Measurements from ENCODE around the gene JPH4. TPM values are rescaled to one million over a fixed set of nuclear protein-coding genes. Genes with fewer than 3 reads are reported as not detected.

JPH4 gene
- total RNA-seq, 6 experiments from 2014 or later, result 0.07 to 0.20 (median 0.19) TPM; not detected in 3

DNA sequence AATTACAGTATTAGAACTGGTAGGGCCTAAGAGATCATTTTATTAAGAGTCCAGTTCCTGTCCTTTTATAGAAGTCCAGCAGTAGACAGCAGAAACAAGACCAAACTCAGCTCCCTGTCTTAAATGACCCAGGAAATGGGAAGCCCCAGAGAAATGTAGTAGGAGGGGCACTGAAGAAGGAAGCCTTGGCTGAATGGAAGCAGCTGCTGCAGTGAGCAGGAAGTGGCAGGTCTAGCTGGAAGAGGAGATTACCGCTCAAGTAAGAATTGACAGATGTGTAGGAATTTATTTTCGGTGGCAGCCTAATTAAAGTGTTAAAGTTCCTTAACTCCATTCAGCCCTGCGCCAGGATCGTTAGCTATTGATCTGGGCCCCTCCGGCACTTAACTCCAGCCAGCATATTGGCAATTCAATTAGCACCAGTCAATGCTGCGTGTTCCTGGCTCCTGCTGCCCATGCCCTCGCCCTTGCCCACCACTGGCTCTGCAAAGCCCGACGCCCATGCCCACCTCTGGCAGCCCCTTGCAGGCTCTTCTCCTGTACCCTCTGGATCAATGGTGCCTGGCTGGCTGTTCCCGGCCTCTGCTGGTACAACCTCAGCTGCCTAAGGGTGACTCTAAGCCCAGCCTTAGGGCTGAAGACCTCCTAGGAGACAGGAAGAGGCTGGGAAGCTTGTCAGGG lies 48.1 kb downstream of the JPH4 start:
- no peak for DNase-seq
- WGBS (ENCODE audit: insufficient coverage, low coverage, low lambda C conversion rate, missing lambda C conversion rate), result 51% methylated on average over 5 of the region's 10 CpGs
- Histone ChIP-seq H3K9me3 (no peaks in the 10 kb centered on the region), H3K36me3 (no peaks in the 10 kb centered on the region), H3K27me3 (no peaks in the 10 kb centered on the region), H3K4me1 (no peaks in the 10 kb centered on the region), H3K27ac (no peak overlapping the region), H3K4me3 (no peak overlapping the region)
- intact Hi-C loops (cut with DNase I), result loop anchor here in 1 of 2 donors (10.0 kb wide), 1 partner anchor 46 kb away; no protein-coding TSS in a partner anchor
- ATAC-seq, result no peak
- TF ChIP-seq POLR2A (IDR thresholded peaks at IDR 0.05), result no peak
- TF ChIP-seq, protein P1, sequence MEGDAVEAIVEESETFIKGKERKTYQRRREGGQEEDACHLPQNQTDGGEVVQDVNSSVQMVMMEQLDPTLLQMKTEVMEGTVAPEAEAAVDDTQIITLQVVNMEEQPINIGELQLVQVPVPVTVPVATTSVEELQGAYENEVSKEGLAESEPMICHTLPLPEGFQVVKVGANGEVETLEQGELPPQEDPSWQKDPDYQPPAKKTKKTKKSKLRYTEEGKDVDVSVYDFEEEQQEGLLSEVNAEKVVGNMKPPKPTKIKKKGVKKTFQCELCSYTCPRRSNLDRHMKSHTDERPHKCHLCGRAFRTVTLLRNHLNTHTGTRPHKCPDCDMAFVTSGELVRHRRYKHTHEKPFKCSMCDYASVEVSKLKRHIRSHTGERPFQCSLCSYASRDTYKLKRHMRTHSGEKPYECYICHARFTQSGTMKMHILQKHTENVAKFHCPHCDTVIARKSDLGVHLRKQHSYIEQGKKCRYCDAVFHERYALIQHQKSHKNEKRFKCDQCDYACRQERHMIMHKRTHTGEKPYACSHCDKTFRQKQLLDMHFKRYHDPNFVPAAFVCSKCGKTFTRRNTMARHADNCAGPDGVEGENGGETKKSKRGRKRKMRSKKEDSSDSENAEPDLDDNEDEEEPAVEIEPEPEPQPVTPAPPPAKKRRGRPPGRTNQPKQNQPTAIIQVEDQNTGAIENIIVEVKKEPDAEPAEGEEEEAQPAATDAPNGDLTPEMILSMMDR (IDR thresholded peaks at IDR 0.05), result no peak

DNA sequence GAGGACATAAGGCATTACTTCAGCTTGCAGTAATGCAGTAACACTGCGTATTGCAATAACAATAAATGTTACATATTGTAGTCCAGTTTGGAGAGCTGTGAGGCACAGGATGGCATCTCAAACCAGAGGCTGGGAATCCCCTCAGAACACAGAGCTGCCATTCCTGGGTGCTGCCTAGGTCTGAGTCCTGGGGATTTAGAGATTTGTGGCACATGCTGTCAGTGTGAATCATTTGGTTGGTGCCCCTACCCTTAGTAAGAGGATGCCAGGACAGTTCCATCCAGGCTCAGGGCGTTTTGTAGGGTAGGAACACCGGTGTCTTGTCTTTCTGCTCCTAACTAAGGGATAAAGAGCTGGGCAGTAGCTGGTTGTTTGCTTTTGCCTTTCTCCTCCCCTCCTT lies 49.6 kb downstream of the JPH4 start:
- intact Hi-C loops (cut with DNase I), result no loop called here

DNA sequence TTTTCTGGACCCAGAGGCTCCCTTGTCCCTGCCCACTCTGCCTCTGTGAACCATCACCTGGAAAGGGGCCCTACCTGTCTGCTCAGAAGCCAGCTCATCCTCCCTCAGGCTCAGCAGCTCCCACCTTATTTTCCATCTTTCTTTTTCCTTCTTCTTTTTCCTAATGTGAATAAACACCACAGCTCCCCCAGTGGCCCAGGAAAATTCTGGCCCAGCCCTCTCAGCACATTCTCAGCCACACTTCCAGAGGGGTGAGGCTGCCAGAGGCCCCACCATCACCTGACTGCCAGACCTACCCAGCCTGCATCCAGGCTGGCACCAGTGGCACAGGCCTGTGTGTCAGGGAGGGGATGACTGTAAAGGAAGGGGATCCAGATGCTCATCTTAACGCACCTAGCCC lies 50.0 kb downstream of the JPH4 start:
- no peak for DNase-seq
- H3K4me1 ChIP-seq, result no peaks in the 10 kb centered on the region
- no peak overlapping the region for H3K27ac ChIP-seq
- WGBS (ENCODE audit: insufficient coverage, low coverage, low lambda C conversion rate, missing lambda C conversion rate), result 80% methylated on average over 1 of the region's 1 CpG
- no peak for TF ChIP-seq POLR2A (IDR thresholded peaks at IDR 0.05)
- TF ChIP-seq, protein P1 (IDR thresholded peaks at IDR 0.05), result no peak
- no peak overlapping the region for H3K4me3 ChIP-seq
- no peaks in the 10 kb centered on the region for H3K27me3 ChIP-seq
- ATAC-seq, result no peak
- intact Hi-C loops (cut with DNase I), result no loop called here
- no peaks in the 10 kb centered on the region for H3K9me3 ChIP-seq
- no peaks in the 10 kb centered on the region for H3K36me3 ChIP-seq

More for the DNA sequence above, 49.6 kb downstream of the JPH4 start:
- H3K4me1 ChIP-seq, result no peaks in the 10 kb centered on the region
- no peaks in the 10 kb centered on the region for H3K27me3 ChIP-seq
- ATAC-seq (no peak), DNase-seq (no peak)
- 60% methylated on average over 2 of the region's 3 CpGs for WGBS (ENCODE audit: insufficient coverage, low coverage, low lambda C conversion rate, missing lambda C conversion rate)
- H3K9me3 ChIP-seq, result no peaks in the 10 kb centered on the region
- H3K27ac ChIP-seq, result no peak overlapping the region
- no peak for TF ChIP-seq POLR2A (IDR thresholded peaks at IDR 0.05)
- TF ChIP-seq, protein P1 (IDR thresholded peaks at IDR 0.05), result no peak
- H3K4me3 ChIP-seq, result no peak overlapping the region
- no peaks in the 10 kb centered on the region for H3K36me3 ChIP-seq

DNA sequence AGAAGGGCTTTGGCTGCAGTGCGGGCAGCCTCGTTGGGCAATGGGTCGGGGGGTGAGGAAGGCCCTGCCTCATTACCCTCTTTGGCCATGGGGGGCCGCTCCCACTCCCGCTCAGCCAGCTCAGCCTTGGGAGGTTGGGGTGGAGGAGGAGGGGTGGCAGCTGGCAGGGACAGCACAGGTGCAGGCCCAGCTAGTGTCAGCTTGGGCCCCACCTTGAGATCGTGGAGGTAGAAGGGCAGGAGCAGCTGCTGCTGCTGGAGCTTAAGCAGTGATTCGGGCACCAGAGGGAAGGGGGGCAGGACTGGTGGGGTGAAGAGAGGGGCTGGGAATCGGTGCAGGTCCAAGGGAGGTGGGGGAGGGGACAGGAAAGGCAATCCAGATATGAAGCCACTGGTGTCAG lies 53.0 kb downstream of the JPH4 start:
- H3K27me3 ChIP-seq, result no peaks in the 10 kb centered on the region
- no peaks in the 10 kb centered on the region for H3K36me3 ChIP-seq
- DNase-seq (no peak), ATAC-seq (no peak)
- H3K4me3 ChIP-seq, result no peak overlapping the region
- no peaks in the 10 kb centered on the region for H3K9me3 ChIP-seq
- WGBS (ENCODE audit: insufficient coverage, low coverage, low lambda C conversion rate, missing lambda C conversion rate), result 87% methylated on average over 3 of the region's 8 CpGs
- no peak overlapping the region for H3K27ac ChIP-seq
- intact Hi-C loops (cut with DNase I), result no loop called here
- no peaks in the 10 kb centered on the region for H3K4me1 ChIP-seq
- no peak for TF ChIP-seq POLR2A (IDR thresholded peaks at IDR 0.05)
- TF ChIP-seq, protein P1 (IDR thresholded peaks at IDR 0.05), result no peak
